ENCODE measurements around the gene AIPL1. TPM values are rescaled to one million over a fixed set of nuclear protein-coding genes. Genes with fewer than 3 reads are reported as not detected.

Gene AIPL1
- total RNA-seq, 1 experiment from 2014 or later: not detected

GRCh38 chr17:6448473-6448872 is 13.6 kb upstream of the AIPL1 start:
- H3K4me3 ChIP-seq (replicated peaks in 1 of 2; ENCODE audit: low read depth in 1 of 2, low read length in 2 of 2): no peak overlapping the region
- CTCF ChIA-PET: no interaction called here
- no peak for DNase-seq (ENCODE audit: low read depth, low spot score)
- no peak overlapping the region for H3K27ac ChIP-seq (ENCODE audit: low read depth, low read length)
- TF ChIP-seq ELF1 (IDR thresholded peaks at IDR 0.05; ENCODE audit: borderline replicate concordance, low read depth) (no peak), EZH2 (IDR thresholded peaks at IDR 0.05) (no peak), CBX3 (IDR thresholded peaks at IDR 0.05; ENCODE audit: low read depth) (no peak), YY1 (IDR thresholded peaks at IDR 0.05; ENCODE audit: extremely low read depth, insufficient replicate concordance, low read depth, low read length) (no peak), EZH2phosphoT487 (IDR thresholded peaks at IDR 0.05; ENCODE audit: borderline replicate concordance) (no peak), EGR1 (IDR thresholded peaks at IDR 0.05; ENCODE audit: low read depth) (no peak), RAD21 (IDR thresholded peaks at IDR 0.05; ENCODE audit: low read depth) (no peak), SRF (IDR thresholded peaks at IDR 0.05; ENCODE audit: low read depth) (no peak), SIN3A (IDR thresholded peaks at IDR 0.05; ENCODE audit: low read depth) (no peak), ZFX (IDR thresholded peaks at IDR 0.05) (no peak), REST (IDR thresholded peaks at IDR 0.05; ENCODE audit: low read depth) (no peak), CEBPB (IDR thresholded peaks at IDR 0.05; ENCODE audit: low read depth) (no peak), FOSL1 (IDR thresholded peaks at IDR 0.05; ENCODE audit: low read depth) (no peak), CTCF (IDR thresholded peaks at IDR 0.05 in 2 of 3, conservative IDR thresholded peaks at IDR 0.05 in 1 of 3; ENCODE audit: borderline replicate concordance in 1 of 3, insufficient read depth in 1 of 3, low read depth in 2 of 3, low read length in 2 of 3) (no peak), MAX (IDR thresholded peaks at IDR 0.05) (no peak), ZBTB33 (IDR thresholded peaks at IDR 0.05; ENCODE audit: extremely low read depth, insufficient replicate concordance, low read length) (no peak), ZNF274 (IDR thresholded peaks at IDR 0.05; ENCODE audit: low read depth, low read length) (no peak), SP1 (IDR thresholded peaks at IDR 0.05; ENCODE audit: low read depth) (no peak), POLR2A (IDR thresholded peaks at IDR 0.05; ENCODE audit: borderline replicate concordance, extremely low read depth, insufficient read depth, insufficient read length) (no peak)
- RAD21 ChIA-PET (ENCODE audit: low non-redundant PET in 1 of 2, low total read pairs in 2 of 2, uncharacterized antibody in 2 of 2, unreplicated experiment in 2 of 2): interaction anchor here in 1 of 2 experiments (0.7 kb wide), 1 partner anchor 12 kb away, joined by 3 read pairs; no protein-coding TSS in a partner anchor
- POLR2A ChIA-PET: no interaction called here
- no peaks in the 10 kb centered on the region for H4K20me1 ChIP-seq (ENCODE audit: insufficient read depth)
- H3K36me3 ChIP-seq (ENCODE audit: control insufficient read depth in 1 of 2, insufficient read depth in 2 of 2, low read length in 2 of 2): peaks cover 23 to 27% of the 10 kb centered on the region in 2 experiments; a peak in 3 of 4 replicates
- H3K4me1 ChIP-seq (ENCODE audit: control insufficient read depth in 1 of 2, insufficient read depth in 2 of 2, low read length in 2 of 2): peaks cover 4 to 16% of the 10 kb centered on the region in 2 experiments; a peak in 2 of 4 replicates
- H3K4me2 ChIP-seq (ENCODE audit: low read length): no peak overlapping the region
- no peak overlapping the region for H3K9ac ChIP-seq (ENCODE audit: low read length)
- peaks cover 4% of the 10 kb centered on the region; the same call in 1 of the 2 replicates for H3K79me2 ChIP-seq (ENCODE audit: insufficient read depth, low read length)
- intact Hi-C loops (cut with micrococcal nuclease): no loop called here
- no TSS peak for BruUV-seq (replicated peaks)
- no peak for ATAC-seq
- no peaks in the 10 kb centered on the region for H3K9me3 ChIP-seq (ENCODE audit: control insufficient read depth in 1 of 2, insufficient read depth in 1 of 2, low read depth in 1 of 2, low read length in 2 of 2)
- no peak overlapping the region for H2AFZ ChIP-seq (ENCODE audit: low read depth, low read length, poor library complexity, severe bottlenecking)
- H3K27me3 ChIP-seq (ENCODE audit: insufficient read depth, low read length): no peaks in the 10 kb centered on the region
- H3K9me2 ChIP-seq (ENCODE audit: insufficient read depth): no peaks in the 10 kb centered on the region
